ENCODE results near the gene GLI1.
"Not testable (repeated sequence)": the region's sequence is repeated elsewhere in the genome, so short reads cannot be mapped to it uniquely, and the experiment has no call there.

Gene GLI1

GRCh38 chr12:57430112-57430930, 29.3 kb upstream of the GLI1 start:
- Histone ChIP-seq H3K27me3 (ENCODE audit: control insufficient read depth, insufficient read depth, low read length) (no peaks in the 10 kb centered on the region), H3K36me3 (ENCODE audit: control insufficient read depth, low read depth, low read length) (no peaks in the 10 kb centered on the region), H3K4me3 (ENCODE audit: low read length) (peak overlapping the region; percentile 80), H3K9ac (ENCODE audit: low read length) (peak overlapping the region; percentile 78), H3K27ac (ENCODE audit: low read length) (peak overlapping the region; percentile 70), H3K9me3 (ENCODE audit: control insufficient read depth, low read depth, low read length) (no peaks in the 10 kb centered on the region), H3K4me1 (ENCODE audit: control insufficient read depth, low read depth, low read length) (peaks cover 10% of the 10 kb centered on the region)

GRCh38 chr12:57430931-57431566, 28.5 kb upstream of the GLI1 start, which contains the start of gene R3HDM2:
TSS of gene R3HDM2 (minus strand) at chr12:57431043. CDS start at chr12:57310428, 120,615 bp downstream.
- Histone ChIP-seq H3K9ac (ENCODE audit: low read length) (peak within 1 kb of the TSS; percentile 78), H3K27ac (ENCODE audit: low read length) (peak within 1 kb of the TSS; percentile 70), H3K36me3 (ENCODE audit: control insufficient read depth, low read depth, low read length) (no peaks in the 10 kb centered on the region), H3K4me1 (ENCODE audit: control insufficient read depth, low read depth, low read length) (peaks cover 10% of the 10 kb centered on the region), H3K9me3 (ENCODE audit: control insufficient read depth, low read depth, low read length) (no peaks in the 10 kb centered on the region), H3K27me3 (ENCODE audit: control insufficient read depth, insufficient read depth, low read length) (no peaks in the 10 kb centered on the region), H3K4me3 (ENCODE audit: low read length) (peak within 1 kb of the TSS; percentile 80)

- H3K4me1 ChIP-seq (ENCODE audit: control insufficient read depth, low read depth, low read length), result peaks cover 10% of the 10 kb centered on the region
- no peaks in the 10 kb centered on the region for H3K27me3 ChIP-seq (ENCODE audit: control insufficient read depth, insufficient read depth, low read length)
- no peak overlapping the region for H3K27ac ChIP-seq (ENCODE audit: low read length)
- peak overlapping the region; percentile 59 for H3K4me3 ChIP-seq (ENCODE audit: low read length)
- no peaks in the 10 kb centered on the region for H3K9me3 ChIP-seq (ENCODE audit: control insufficient read depth, low read depth, low read length)
- H3K36me3 ChIP-seq (ENCODE audit: control insufficient read depth, low read depth, low read length), result no peaks in the 10 kb centered on the region
- peak overlapping the region; percentile 41 for H3K9ac ChIP-seq (ENCODE audit: low read length)
These were observed 27.9 kb upstream of the GLI1 start for GRCh38 chr12:57431654-57432188.

GRCh38 chr12:57433370-57433769, 26.2 kb upstream of the GLI1 start:
- Histone ChIP-seq H3K9ac (ENCODE audit: low read length) (no peak overlapping the region), H3K36me3 (ENCODE audit: control insufficient read depth, low read depth, low read length) (no peaks in the 10 kb centered on the region)

GRCh38 chr12:57434517-57435223, 24.9 kb upstream of the GLI1 start, which contains the start of gene INHBC:
TSS of gene INHBC (plus strand) at chr12:57434784. CDS start at chr12:57434887, 103 bp downstream.
- Histone ChIP-seq H3K27me3 (ENCODE audit: control insufficient read depth, insufficient read depth, low read length) (no peaks in the 10 kb centered on the region), H3K4me3 (ENCODE audit: low read length) (no peak within 1 kb of the TSS), H3K27ac (ENCODE audit: low read length) (no peak within 1 kb of the TSS), H3K36me3 (ENCODE audit: control insufficient read depth, low read depth, low read length) (no peaks in the 10 kb centered on the region), H3K9ac (ENCODE audit: low read length) (no peak within 1 kb of the TSS), H3K9me3 (ENCODE audit: control insufficient read depth, low read depth, low read length) (no peaks in the 10 kb centered on the region), H3K4me1 (ENCODE audit: control insufficient read depth, low read depth, low read length) (peaks cover 10% of the 10 kb centered on the region)

More at GRCh38 chr12:57433370-57433769, 26.2 kb upstream of the GLI1 start:
- peaks cover 10% of the 10 kb centered on the region for H3K4me1 ChIP-seq (ENCODE audit: control insufficient read depth, low read depth, low read length)
- H3K4me3 ChIP-seq (ENCODE audit: low read length), result no peak overlapping the region
- no peaks in the 10 kb centered on the region for H3K9me3 ChIP-seq (ENCODE audit: control insufficient read depth, low read depth, low read length)
- no peaks in the 10 kb centered on the region for H3K27me3 ChIP-seq (ENCODE audit: control insufficient read depth, insufficient read depth, low read length)
- no peak overlapping the region for H3K27ac ChIP-seq (ENCODE audit: low read length)

GRCh38 chr12:57435293-57435692, 24.3 kb upstream of the GLI1 start:
- H3K9ac ChIP-seq (ENCODE audit: low read length), result no peak overlapping the region
- H3K27me3 ChIP-seq (ENCODE audit: control insufficient read depth, insufficient read depth, low read length), result no peaks in the 10 kb centered on the region
- H3K27ac ChIP-seq (ENCODE audit: low read length), result no peak overlapping the region
- H3K36me3 ChIP-seq (ENCODE audit: control insufficient read depth, low read depth, low read length), result no peaks in the 10 kb centered on the region
- H3K4me1 ChIP-seq (ENCODE audit: control insufficient read depth, low read depth, low read length), result peaks cover 6% of the 10 kb centered on the region
- no peaks in the 10 kb centered on the region for H3K9me3 ChIP-seq (ENCODE audit: control insufficient read depth, low read depth, low read length)
- H3K4me3 ChIP-seq (ENCODE audit: low read length), result no peak overlapping the region

- Histone ChIP-seq H3K27me3 (ENCODE audit: control insufficient read depth, insufficient read depth, low read length) (no peaks in the 10 kb centered on the region), H3K4me3 (ENCODE audit: low read length) (no peak overlapping the region), H3K9me3 (ENCODE audit: control insufficient read depth, low read depth, low read length) (no peaks in the 10 kb centered on the region), H3K27ac (ENCODE audit: low read length) (no peak overlapping the region), H3K9ac (ENCODE audit: low read length) (no peak overlapping the region), H3K36me3 (ENCODE audit: control insufficient read depth, low read depth, low read length) (no peaks in the 10 kb centered on the region), H3K4me1 (ENCODE audit: control insufficient read depth, low read depth, low read length) (no peaks in the 10 kb centered on the region)
These were observed 21.2 kb upstream of the GLI1 start for GRCh38 chr12:57438400-57438799.

- Histone ChIP-seq H3K4me1 (ENCODE audit: control insufficient read depth, low read depth, low read length) (no peaks in the 10 kb centered on the region), H3K4me3 (ENCODE audit: low read length) (no peak overlapping the region), H3K9me3 (ENCODE audit: control insufficient read depth, low read depth, low read length) (no peaks in the 10 kb centered on the region), H3K9ac (ENCODE audit: low read length) (no peak overlapping the region), H3K27me3 (ENCODE audit: control insufficient read depth, insufficient read depth, low read length) (no peaks in the 10 kb centered on the region), H3K36me3 (ENCODE audit: control insufficient read depth, low read depth, low read length) (no peaks in the 10 kb centered on the region), H3K27ac (ENCODE audit: low read length) (no peak overlapping the region)
These were observed 19.8 kb upstream of the GLI1 start for GRCh38 chr12:57439762-57440266.

GRCh38 chr12:57441393-57441792, 18.2 kb upstream of the GLI1 start:
- H3K9ac ChIP-seq (ENCODE audit: low read length), result not testable (repeated sequence)

GRCh38 chr12:57441846-57442427, 17.6 kb upstream of the GLI1 start:
- no peaks in the 10 kb centered on the region for H3K4me1 ChIP-seq (ENCODE audit: control insufficient read depth, low read depth, low read length)
- H3K27ac ChIP-seq (ENCODE audit: low read length), result no peak overlapping the region
- no peak overlapping the region for H3K9ac ChIP-seq (ENCODE audit: low read length)
- H3K9me3 ChIP-seq (ENCODE audit: control insufficient read depth, low read depth, low read length), result no peaks in the 10 kb centered on the region
- H3K27me3 ChIP-seq (ENCODE audit: control insufficient read depth, insufficient read depth, low read length), result no peaks in the 10 kb centered on the region
- H3K4me3 ChIP-seq (ENCODE audit: low read length), result no peak overlapping the region
- H3K36me3 ChIP-seq (ENCODE audit: control insufficient read depth, low read depth, low read length), result no peaks in the 10 kb centered on the region

More at GRCh38 chr12:57441393-57441792, 18.2 kb upstream of the GLI1 start:
- not testable (repeated sequence) for H3K36me3 ChIP-seq (ENCODE audit: control insufficient read depth, low read depth, low read length); H3K27ac ChIP-seq (ENCODE audit: low read length); H3K4me1 ChIP-seq (ENCODE audit: control insufficient read depth, low read depth, low read length); H3K27me3 ChIP-seq (ENCODE audit: control insufficient read depth, insufficient read depth, low read length); H3K9me3 ChIP-seq (ENCODE audit: control insufficient read depth, low read depth, low read length); H3K4me3 ChIP-seq (ENCODE audit: low read length)

- not testable (repeated sequence) for H3K4me3 ChIP-seq (ENCODE audit: low read length); H3K4me1 ChIP-seq (ENCODE audit: control insufficient read depth, low read depth, low read length); H3K27ac ChIP-seq (ENCODE audit: low read length); H3K9me3 ChIP-seq (ENCODE audit: control insufficient read depth, low read depth, low read length); H3K27me3 ChIP-seq (ENCODE audit: control insufficient read depth, insufficient read depth, low read length); H3K9ac ChIP-seq (ENCODE audit: low read length); H3K36me3 ChIP-seq (ENCODE audit: control insufficient read depth, low read depth, low read length)
These were observed 15.2 kb upstream of the GLI1 start for GRCh38 chr12:57444337-57444736.

All from iPS-18a (cell line).